Measurements from ENCODE around the gene PORCN. TPM values are rescaled to one million over a fixed set of nuclear protein-coding genes. Genes with fewer than 3 reads are reported as not detected.

PORCN gene
- total and polyA plus RNA-seq, 8 donors, result 2.9 to 8.5 (median 3.8) TPM

DNA sequence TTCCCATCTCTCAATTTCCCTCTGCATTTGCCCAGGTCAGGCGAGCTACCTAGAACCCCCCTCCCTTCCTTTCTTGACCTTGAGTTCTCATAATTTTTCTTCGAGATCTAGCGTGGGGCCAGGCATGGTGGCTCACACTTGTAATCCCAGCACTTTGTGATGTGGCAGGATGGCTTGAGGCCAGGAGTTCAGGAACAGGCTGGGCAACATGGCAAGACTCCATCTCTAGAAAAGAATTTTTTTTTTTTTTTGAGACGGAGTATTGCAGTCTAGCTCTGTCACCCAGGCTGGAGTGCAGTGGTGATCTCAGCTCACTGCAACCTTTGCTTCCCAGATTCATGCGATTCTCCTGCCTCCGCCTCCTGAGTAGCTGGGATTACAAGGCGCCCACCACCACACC, 4.5 kb upstream of the PORCN start:
- no peak for FAIRE-seq
- Histone ChIP-seq H3K27me3 (no peaks in the 10 kb centered on the region), H3K4me3 (no peak overlapping the region), H3K4me1 (no peaks in the 10 kb centered on the region), H3K36me3 (no peaks in the 10 kb centered on the region), H3K27ac (no peak overlapping the region), H3K9me3 (no peaks in the 10 kb centered on the region)
- ATAC-seq, result no peak
- WGBS, 2 donors, result 59% methylated on average over 7 of the region's 7 CpGs
- TF ChIP-seq, protein P1, sequence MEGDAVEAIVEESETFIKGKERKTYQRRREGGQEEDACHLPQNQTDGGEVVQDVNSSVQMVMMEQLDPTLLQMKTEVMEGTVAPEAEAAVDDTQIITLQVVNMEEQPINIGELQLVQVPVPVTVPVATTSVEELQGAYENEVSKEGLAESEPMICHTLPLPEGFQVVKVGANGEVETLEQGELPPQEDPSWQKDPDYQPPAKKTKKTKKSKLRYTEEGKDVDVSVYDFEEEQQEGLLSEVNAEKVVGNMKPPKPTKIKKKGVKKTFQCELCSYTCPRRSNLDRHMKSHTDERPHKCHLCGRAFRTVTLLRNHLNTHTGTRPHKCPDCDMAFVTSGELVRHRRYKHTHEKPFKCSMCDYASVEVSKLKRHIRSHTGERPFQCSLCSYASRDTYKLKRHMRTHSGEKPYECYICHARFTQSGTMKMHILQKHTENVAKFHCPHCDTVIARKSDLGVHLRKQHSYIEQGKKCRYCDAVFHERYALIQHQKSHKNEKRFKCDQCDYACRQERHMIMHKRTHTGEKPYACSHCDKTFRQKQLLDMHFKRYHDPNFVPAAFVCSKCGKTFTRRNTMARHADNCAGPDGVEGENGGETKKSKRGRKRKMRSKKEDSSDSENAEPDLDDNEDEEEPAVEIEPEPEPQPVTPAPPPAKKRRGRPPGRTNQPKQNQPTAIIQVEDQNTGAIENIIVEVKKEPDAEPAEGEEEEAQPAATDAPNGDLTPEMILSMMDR (IDR thresholded peaks at IDR 0.05), result no peak
- intact Hi-C loops (cut with DNase I), result no loop called here
- no peak for DNase-seq

DNA sequence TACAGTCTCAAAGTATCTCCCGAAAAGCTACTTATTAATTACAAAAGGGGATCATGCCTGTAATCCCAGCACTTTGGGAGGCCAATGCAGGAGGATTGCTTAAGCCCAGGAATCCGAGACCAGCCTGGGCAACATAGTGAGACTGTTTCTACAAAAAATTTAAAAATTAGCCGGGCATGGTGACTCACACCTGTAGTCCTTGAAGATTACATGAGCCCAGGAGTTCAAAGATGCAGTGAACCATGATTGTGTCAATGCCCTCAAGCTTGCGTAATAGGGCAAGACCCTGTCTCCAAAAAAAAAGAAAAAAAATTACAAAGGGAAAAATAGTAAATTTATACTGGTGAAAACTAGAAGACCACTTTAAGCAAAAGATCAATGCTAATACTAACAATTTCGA, 3.3 kb upstream of the PORCN start:
- Histone ChIP-seq H3K9me3 (no peaks in the 10 kb centered on the region), H3K27me3 (no peaks in the 10 kb centered on the region), H3K27ac (no peak overlapping the region), H3K4me1 (no peaks in the 10 kb centered on the region), H3K4me3 (no peak overlapping the region), H3K36me3 (no peaks in the 10 kb centered on the region)
- WGBS, 2 donors, result 35 to 53% methylated on average over 5 of the region's 5 CpGs
- intact Hi-C loops (cut with DNase I), result no loop called here
- DNase-seq, result no peak
- FAIRE-seq, result no peak
- TF ChIP-seq, protein P1 (IDR thresholded peaks at IDR 0.05), result no peak
- ATAC-seq, result peak in 1 of 4 donors; percentile 26

GRCh38 chrX:48507246-48507645, 1.5 kb upstream of the PORCN start:
- WGBS, 2 donors, result 74 to 93% methylated on average over 5 of the region's 5 CpGs
- intact Hi-C loops (cut with DNase I), result no loop called here
- Histone ChIP-seq H3K4me3 (no peak overlapping the region), H3K4me1 (no peaks in the 10 kb centered on the region), H3K36me3 (no peaks in the 10 kb centered on the region), H3K27me3 (no peaks in the 10 kb centered on the region), H3K27ac (no peak overlapping the region), H3K9me3 (no peaks in the 10 kb centered on the region)
- no peak for ATAC-seq
- TF ChIP-seq, protein P1 (IDR thresholded peaks at IDR 0.05), result no peak
- FAIRE-seq, result no peak
- DNase-seq, result no peak

DNA sequence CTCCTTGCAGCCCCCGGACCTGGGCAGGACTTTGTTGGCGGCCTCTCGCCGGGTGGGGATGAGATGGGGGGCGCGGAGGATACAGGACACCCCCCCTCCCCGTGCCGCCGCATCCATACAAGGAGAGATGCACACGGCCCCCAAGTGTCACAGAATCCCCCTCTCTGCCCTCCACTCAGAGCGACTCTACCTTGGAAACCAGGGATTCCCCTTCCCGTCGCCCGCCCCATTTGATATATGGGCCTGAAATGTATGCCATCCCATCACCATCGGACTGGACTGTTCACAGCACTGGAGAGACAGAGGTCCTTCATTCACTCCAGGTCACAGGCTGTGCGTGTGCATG, 426 bp downstream of the PORCN start:
- DNase-seq (no peak), FAIRE-seq (no peak), ATAC-seq (peak in 1 of 4 donors; percentile 4)
- intact Hi-C loops (cut with DNase I), result no loop called here
- Histone ChIP-seq H3K27ac (no peak overlapping the region), H3K9me3 (no peaks in the 10 kb centered on the region), H3K4me1 (no peaks in the 10 kb centered on the region), H3K36me3 (no peaks in the 10 kb centered on the region), H3K4me3 (peak overlapping the region; percentile 17 to 59 (median 46)), H3K27me3 (no peaks in the 10 kb centered on the region)
- TF ChIP-seq, protein P1 (IDR thresholded peaks at IDR 0.05), result no peak
- 3 to 37% methylated on average over 8 to 15 of the region's 16 CpGs for WGBS, 2 donors

DNA sequence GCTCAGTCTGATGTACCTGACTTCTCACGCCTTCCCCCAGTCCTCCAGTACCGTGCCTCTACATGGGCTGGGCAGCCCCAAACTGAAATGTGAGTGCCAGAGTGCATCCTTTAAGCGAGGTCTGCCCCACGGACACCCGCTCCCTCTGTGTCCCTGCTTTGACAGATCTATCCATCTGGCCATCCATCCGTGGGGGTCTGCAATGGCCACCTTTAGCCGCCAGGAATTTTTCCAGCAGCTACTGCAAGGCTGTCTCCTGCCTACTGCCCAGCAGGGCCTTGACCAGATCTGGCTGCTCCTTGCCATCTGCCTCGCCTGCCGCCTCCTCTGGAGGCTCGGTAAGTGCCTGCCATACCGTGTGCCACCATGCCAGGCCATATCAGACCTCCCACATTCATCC, 827 bp downstream of the PORCN start:
- no peaks in the 10 kb centered on the region for H3K36me3 ChIP-seq
- H3K27ac ChIP-seq, result no peak overlapping the region
- intact Hi-C loops (cut with DNase I), result no loop called here
- no peaks in the 10 kb centered on the region for H3K27me3 ChIP-seq
- H3K9me3 ChIP-seq, result no peaks in the 10 kb centered on the region
- H3K4me3 ChIP-seq, result peak overlapping the region in 2 of 4 donors; percentile 53 to 59
- DNase-seq (no peak), FAIRE-seq (no peak), ATAC-seq (peak in 1 of 4 donors; percentile 7)
- H3K4me1 ChIP-seq, result no peaks in the 10 kb centered on the region
- TF ChIP-seq, protein P1 (IDR thresholded peaks at IDR 0.05), result no peak
- WGBS, 2 donors, result 58 to 63% methylated on average over 11 of the region's 11 CpGs
